DMS153 (cell line): Measurements from ENCODE around the gene STAT6.

ENCODE experiments used
- DNase-seq: peaks from one replicate; lab custom pipeline; 2025; lab: John Stamatoyannopoulos, UW

The STAT6 gene

GRCh38 chr12:57111031-57111734 lies at the start of gene STAT6:
TSS of gene STAT6 (minus strand) at chr12:57111362. CDS start at chr12:57108278, 3,084 bp downstream.
- peak; percentile 72 for DNase-seq

- DNase-seq, result no peak
These were observed 49.6 kb upstream of the STAT6 start for GRCh38 chr12:57160741-57161140.

- DNase-seq, result no peak
These were observed 48.9 kb upstream of the STAT6 start for GRCh38 chr12:57160040-57160439.

- DNase-seq, result no peak
These were observed 48.1 kb upstream of the STAT6 start for GRCh38 chr12:57159311-57159710.

GRCh38 chr12:57158665-57159064 lies 47.5 kb upstream of the STAT6 start:
- DNase-seq, result no peak

GRCh38 chr12:57158186-57158585 lies 47.0 kb upstream of the STAT6 start:
- DNase-seq, result no peak

- no peak for DNase-seq
These were observed 46.5 kb upstream of the STAT6 start for GRCh38 chr12:57157588-57158173.

- no peak for DNase-seq
These were observed 45.7 kb upstream of the STAT6 start for GRCh38 chr12:57156701-57157403.

- DNase-seq, result no peak
These were observed 43.8 kb upstream of the STAT6 start for GRCh38 chr12:57154804-57155434.

- DNase-seq, result no peak
These were observed 42.9 kb upstream of the STAT6 start for GRCh38 chr12:57154076-57154475.

- no peak for DNase-seq
These were observed 42.3 kb upstream of the STAT6 start for GRCh38 chr12:57153415-57153997.

GRCh38 chr12:57152639-57153038 lies 41.5 kb upstream of the STAT6 start:
- DNase-seq, result no peak

- DNase-seq, result no peak
These were observed 40.8 kb upstream of the STAT6 start for GRCh38 chr12:57151741-57152630.

GRCh38 chr12:57150400-57151000 lies 39.3 kb upstream of the STAT6 start:
- no peak for DNase-seq

GRCh38 chr12:57149245-57149900 lies 38.2 kb upstream of the STAT6 start:
- DNase-seq, result no peak

- no peak for DNase-seq
These were observed 37.5 kb upstream of the STAT6 start for GRCh38 chr12:57148469-57149244.

- no peak for DNase-seq
These were observed 36.1 kb upstream of the STAT6 start, which contains the start of gene LRP1-AS for GRCh38 chr12:57146961-57147944. TSS of gene LRP1-AS (minus strand) at chr12:57147619.

GRCh38 chr12:57146092-57146491 lies 34.9 kb upstream of the STAT6 start:
- DNase-seq, result no peak
